Trophoblast cell (in vitro differentiated cells and primary cell): Measurements from ENCODE around the gene SLC36A1.

Experiments used
- DNase-seq, 2 donors: peaks; one replicate each; pipeline ENCODE4 v3.0.0-alpha.2; 2016
- H2AFZ ChIP-seq: 2 replicates; pipeline ENCODE4 v1.6.1; 2013; ENCODE audit warnings: low read length, moderate library complexity, mild to moderate bottlenecking; ENCODE audit not compliant: insufficient read depth, poor library complexity
- H2AK5ac ChIP-seq: 2 replicates; pipeline ENCODE4 v1.6.1; 2013; ENCODE audit warnings: mild to moderate bottlenecking, low read length
- H2BK120ac ChIP-seq: 2 replicates; pipeline ENCODE4 v1.6.1; 2013; ENCODE audit warnings: low read length, mild to moderate bottlenecking, moderate library complexity; ENCODE audit not compliant: insufficient read depth, poor library complexity
- H2BK12ac ChIP-seq: 2 replicates; pipeline ENCODE4 v1.6.1; 2013; ENCODE audit warnings: mild to moderate bottlenecking, low read length, moderate library complexity
- H2BK5ac ChIP-seq: 2 replicates; pipeline ENCODE4 v1.6.1; 2013; ENCODE audit warnings: low read length, low read depth, moderate library complexity, mild to moderate bottlenecking; ENCODE audit not compliant: poor library complexity
- H3K14ac ChIP-seq: 2 replicates; pipeline ENCODE4 v1.6.1; 2013; ENCODE audit warnings: mild to moderate bottlenecking, low read length
- H3K18ac ChIP-seq: 2 replicates; pipeline ENCODE4 v1.6.1; 2013; ENCODE audit warnings: mild to moderate bottlenecking, low read length
- H3K23ac ChIP-seq: 2 replicates; pipeline ENCODE4 v1.6.1; 2013; ENCODE audit warnings: low read length
- H3K27ac ChIP-seq: 2 replicates; pipeline ENCODE4 v1.5.1; 2013; ENCODE audit warnings: low read depth, mild to moderate bottlenecking, inconsistent platforms, low read length, moderate library complexity
- H3K27me3 ChIP-seq: 2 replicates; pipeline ENCODE4 v1.6.1; 2013; ENCODE audit warnings: inconsistent platforms, mild to moderate bottlenecking, low read length, moderate library complexity; ENCODE audit not compliant: insufficient read depth
- H3K36me3 ChIP-seq, 2 experiments: 1 replicate in 1 of 2; 2 replicates in 1 of 2; pipeline ENCODE4 v1.6.1; 2013; ENCODE audit warnings: low read length in 2 of 2, mild to moderate bottlenecking in 2 of 2, moderate library complexity in 1 of 2; ENCODE audit not compliant: insufficient read depth in 2 of 2, control insufficient read depth in 1 of 2
- H3K4ac ChIP-seq: 2 replicates; pipeline ENCODE4 v1.6.1; 2013; ENCODE audit warnings: low read depth, mild to moderate bottlenecking, low read length, moderate library complexity
- H3K4me1 ChIP-seq, 2 experiments: 1 replicate in 1 of 2; 2 replicates in 1 of 2; pipeline ENCODE4 v1.6.1; 2013; ENCODE audit warnings: low read length in 2 of 2, mild to moderate bottlenecking in 2 of 2, moderate library complexity in 1 of 2; ENCODE audit not compliant: insufficient read depth in 2 of 2, control insufficient read depth in 1 of 2
- H3K4me2 ChIP-seq: 2 replicates; pipeline ENCODE4 v1.6.1; 2013; ENCODE audit warnings: inconsistent platforms, mild to moderate bottlenecking, low read length, moderate library complexity
- H3K4me3 ChIP-seq: 2 replicates; pipeline ENCODE4 v1.5.1; 2013; ENCODE audit warnings: mild to moderate bottlenecking, low read depth, low read length, inconsistent platforms
- H3K79me1 ChIP-seq: one replicate; pipeline ENCODE4 v1.6.1; 2013; ENCODE audit warnings: low read length
- H3K79me2 ChIP-seq: 2 replicates; pipeline ENCODE4 v1.6.1; 2013; ENCODE audit warnings: low read length, mild to moderate bottlenecking; ENCODE audit not compliant: control insufficient read depth, insufficient read depth, poor library complexity
- H3K9ac ChIP-seq: 2 replicates; pipeline ENCODE4 v1.6.1; 2013; ENCODE audit warnings: mild to moderate bottlenecking, low read length
- H3K9me3 ChIP-seq: 2 replicates; pipeline ENCODE4 v1.6.1; 2013; ENCODE audit warnings: low read depth, mild to moderate bottlenecking, control low read depth, inconsistent platforms, low read length; ENCODE audit not compliant: insufficient read depth
- H4K12ac ChIP-seq: 2 replicates; pipeline ENCODE4 v1.6.1; 2013; ENCODE audit warnings: low read depth, mild to moderate bottlenecking, low read length, moderate library complexity
- H4K8ac ChIP-seq: 2 replicates; pipeline ENCODE4 v1.6.1; 2013; ENCODE audit warnings: low read depth, mild to moderate bottlenecking, low read length, moderate library complexity
- H4K91ac ChIP-seq: one replicate; pipeline ENCODE4 v1.6.1; 2013; ENCODE audit warnings: low read depth, mild to moderate bottlenecking, low read length, moderate library complexity
- WGBS: extraction: QIAGEN DNeasy Blood & Tissue Kit; methylation state at CpG from one replicate; pipeline ENCODE4 v1.1.7; 2013; ENCODE audit warnings: missing lambda C conversion rate; ENCODE audit not compliant: insufficient read length, insufficient coverage; ENCODE audit errors: extremely low coverage; 5-methylcytosine and 5-hydroxymethylcytosine counted together

SLC36A1 gene

DNA sequence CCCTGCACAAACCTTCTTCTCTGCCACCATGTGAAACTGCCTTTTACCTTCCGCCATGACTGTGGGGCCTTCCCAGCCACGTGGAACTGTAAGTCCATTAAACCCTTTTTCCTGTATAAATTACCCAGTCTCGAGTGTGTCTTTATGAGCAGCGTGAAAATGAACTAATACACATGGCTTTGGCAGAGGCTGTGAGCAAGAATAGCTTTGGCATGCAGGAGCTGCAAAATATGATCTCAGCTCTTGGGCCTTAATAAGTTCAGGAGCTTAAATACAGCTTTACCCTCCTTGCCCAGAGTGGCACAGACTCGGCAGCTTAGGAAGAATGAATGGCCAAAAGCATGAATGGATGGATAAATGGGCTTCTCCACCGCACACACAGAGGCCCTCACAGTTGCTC lies 15.7 kb upstream of the SLC36A1 start:
- no peak overlapping the region for H4K91ac ChIP-seq
- no peaks in the 10 kb centered on the region for H3K4me1 ChIP-seq
- H3K18ac ChIP-seq, result no peak overlapping the region
- H3K4ac ChIP-seq, result no peak overlapping the region
- no peak overlapping the region for H3K27ac ChIP-seq
- H3K4me2 ChIP-seq, result no peak overlapping the region
- H3K79me2 ChIP-seq, result no peaks in the 10 kb centered on the region
- no peak overlapping the region for H3K23ac ChIP-seq
- no CpG with 5 or more reads among the region's 6 CpGs for WGBS
- DNase-seq, result no peak
- H3K4me3 ChIP-seq, result no peak overlapping the region
- no peak overlapping the region for H2BK5ac ChIP-seq
- H3K27me3 ChIP-seq, result no peaks in the 10 kb centered on the region
- H2BK12ac ChIP-seq, result no peak overlapping the region
- no peak overlapping the region for H3K9ac ChIP-seq
- H2BK120ac ChIP-seq, result no peak overlapping the region
- no peak overlapping the region for H2AFZ ChIP-seq
- H3K79me1 ChIP-seq, result no peaks in the 10 kb centered on the region
- no peak overlapping the region for H4K12ac ChIP-seq
- no peaks in the 10 kb centered on the region for H3K9me3 ChIP-seq
- no peak overlapping the region for H2AK5ac ChIP-seq
- no peak overlapping the region for H4K8ac ChIP-seq
- H3K14ac ChIP-seq, result no peak overlapping the region
- no peaks in the 10 kb centered on the region for H3K36me3 ChIP-seq

- no peaks in the 10 kb centered on the region for H3K4me1 ChIP-seq
- no peak overlapping the region for H4K91ac ChIP-seq
- no peak overlapping the region for H4K12ac ChIP-seq
- DNase-seq, result no peak
- H3K79me1 ChIP-seq, result no peaks in the 10 kb centered on the region
- H3K18ac ChIP-seq, result no peak overlapping the region
- H3K23ac ChIP-seq, result no peak overlapping the region
- no peak overlapping the region for H3K27ac ChIP-seq
- H4K8ac ChIP-seq, result no peak overlapping the region
- H2BK12ac ChIP-seq, result no peak overlapping the region
- no peak overlapping the region for H3K9ac ChIP-seq
- no peak overlapping the region for H2AK5ac ChIP-seq
- no peak overlapping the region for H3K14ac ChIP-seq
- H3K4me3 ChIP-seq, result no peak overlapping the region
- H3K9me3 ChIP-seq, result no peaks in the 10 kb centered on the region
- H2AFZ ChIP-seq, result no peak overlapping the region
- H3K4me2 ChIP-seq, result no peak overlapping the region
- no peak overlapping the region for H3K4ac ChIP-seq
- H3K79me2 ChIP-seq, result no peaks in the 10 kb centered on the region
- no CpG with 5 or more reads among the region's 3 CpGs for WGBS
- no peak overlapping the region for H2BK5ac ChIP-seq
- no peaks in the 10 kb centered on the region for H3K27me3 ChIP-seq
- no peaks in the 10 kb centered on the region for H3K36me3 ChIP-seq
- H2BK120ac ChIP-seq, result no peak overlapping the region
These were observed 15.2 kb upstream of the SLC36A1 start for GRCh38 chr5:151432210-151432609.

DNA sequence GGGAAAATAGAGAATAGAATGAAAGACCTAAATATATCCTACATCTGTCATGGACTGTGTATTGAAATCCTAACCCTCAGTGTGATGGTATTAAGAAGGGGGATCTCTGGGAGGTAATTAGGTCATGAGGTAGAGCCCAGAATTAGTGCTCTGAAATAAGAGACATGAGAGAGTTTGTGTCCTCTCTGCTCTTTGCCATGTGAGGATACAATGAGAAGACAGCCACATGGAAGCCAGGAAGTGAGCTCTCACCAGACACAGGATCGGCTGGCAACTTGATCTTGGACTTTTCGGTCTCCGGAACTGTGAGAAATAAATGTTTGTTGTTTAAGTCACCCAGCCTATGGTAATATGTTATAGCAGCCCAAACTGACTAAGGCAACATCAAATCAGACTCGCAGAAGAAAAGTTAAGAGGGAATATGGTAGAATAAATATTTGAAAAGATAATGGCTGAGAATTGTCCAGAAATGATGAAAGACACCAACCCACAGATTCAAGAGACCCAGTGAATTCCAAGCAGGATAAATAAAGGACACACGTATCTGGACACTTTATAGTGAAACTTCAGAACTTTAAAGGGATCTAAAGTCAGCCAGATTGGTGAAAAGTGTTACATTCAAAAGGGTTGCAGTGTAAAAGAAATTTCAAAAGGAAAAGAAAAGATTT lies 12.7 kb upstream of the SLC36A1 start:
- H3K4me3 ChIP-seq, result no peak overlapping the region
- no peak overlapping the region for H2BK120ac ChIP-seq
- H2BK5ac ChIP-seq, result no peak overlapping the region
- no peak overlapping the region for H3K27ac ChIP-seq
- H3K14ac ChIP-seq, result no peak overlapping the region
- H3K79me2 ChIP-seq, result no peaks in the 10 kb centered on the region
- H2AFZ ChIP-seq, result no peak overlapping the region
- no peaks in the 10 kb centered on the region for H3K79me1 ChIP-seq
- DNase-seq, result no peak
- no peak overlapping the region for H3K18ac ChIP-seq
- no peaks in the 10 kb centered on the region for H3K9me3 ChIP-seq
- H3K4ac ChIP-seq, result no peak overlapping the region
- no peak overlapping the region for H3K23ac ChIP-seq
- H3K27me3 ChIP-seq, result no peaks in the 10 kb centered on the region
- H4K8ac ChIP-seq, result no peak overlapping the region
- H3K4me2 ChIP-seq, result no peak overlapping the region
- no peak overlapping the region for H3K9ac ChIP-seq
- H4K12ac ChIP-seq, result no peak overlapping the region
- no peak overlapping the region for H4K91ac ChIP-seq
- no CpG with 5 or more reads among the region's 5 CpGs for WGBS
- H2BK12ac ChIP-seq, result no peak overlapping the region
- no peak overlapping the region for H2AK5ac ChIP-seq
- H3K36me3 ChIP-seq, result no peaks in the 10 kb centered on the region
- no peaks in the 10 kb centered on the region for H3K4me1 ChIP-seq

- Histone ChIP-seq H2BK12ac (peak overlapping the region; percentile 2), H4K91ac (peak overlapping the region; percentile 71), H3K27ac (no peak overlapping the region), H4K12ac (peak overlapping the region; percentile 76), H2BK5ac (no peak overlapping the region), H3K4ac (no peak overlapping the region), H4K8ac (peak overlapping the region; percentile 52), H3K4me2 (peak overlapping the region; percentile 92), H3K4me1 (peaks cover 0 to 4% of the 10 kb centered on the region in 2 experiments), H2BK120ac (no peak overlapping the region), H3K14ac (peak overlapping the region; percentile 28), H3K27me3 (no peaks in the 10 kb centered on the region), H2AK5ac (no peak overlapping the region), H3K9ac (peak overlapping the region; percentile 39), H3K79me2 (no peaks in the 10 kb centered on the region), H3K18ac (peak overlapping the region; percentile 17), H2AFZ (peak overlapping the region; percentile 64), H3K23ac (no peak overlapping the region), H3K4me3 (peak overlapping the region; percentile 76), H3K36me3 (no peaks in the 10 kb centered on the region), H3K9me3 (no peaks in the 10 kb centered on the region), H3K79me1 (peaks cover 5% of the 10 kb centered on the region)
- WGBS, result no CpG with 5 or more reads among the region's 24 CpGs
- DNase-seq, result peak; percentile 38 to 49
These were observed 909 bp downstream of the SLC36A1 start for GRCh38 chr5:151448038-151448985.
